OCI-LY7 (cell line): ENCODE data around the gene TMEM179B.

Experiments
- CTCF ChIP-seq: fragments of 200-600 bp; sonication (generic); conservative IDR thresholded peaks from 2 replicates; pipeline ENCODE4 v1.5.1; 2014; ENCODE audit warnings: mild to moderate bottlenecking, antibody characterized with exemption, low read length, moderate library complexity, mixed read lengths
- EZH2phosphoT487 ChIP-seq: fragments of 200-600 bp; sonication (generic); IDR thresholded peaks from 2 replicates; pipeline ENCODE4 v1.6.1; 2018; ENCODE audit warnings: low read depth, borderline replicate concordance, mild to moderate bottlenecking, mixed run types, antibody characterized with exemption, low read length, moderate library complexity, mixed read lengths

- TF ChIP-seq CTCF, result no peak
- no peak for TF ChIP-seq EZH2phosphoT487
Observed at GRCh38 chr11:62753736-62754603, 33.2 kb upstream of the TMEM179B start, which contains the start of gene ZBTB3.
